OCI-LY7 (cell line): ENCODE results near the gene AEN. TPM values are rescaled to one million over a fixed set of nuclear protein-coding genes. Genes with fewer than 3 reads are reported as not detected.
A peak's percentile ranks its signal among the peaks of the same experiment; 100 is the strongest.

Source experiments
- BruUV-seq: library from RNA; stranded (reverse); fragments of 400-500 nt; replicated peaks from 2 replicates; lab custom pipeline; 2021; lab: Mats Ljungman, UMichigan
- CTCF ChIA-PET: fragments of 300-600 bp; sonication (Branson Sonifier 250); formaldehyde crosslinking; loops from one replicate; lab custom pipeline; 2022; ENCODE audit warnings: antibody characterized with exemption; ENCODE audit not compliant: unreplicated experiment; lab: Charles Lee
- POLR2A ChIA-PET: fragments of 300-600 bp; sonication (Branson Sonifier 250); formaldehyde crosslinking; loops from one replicate; lab custom pipeline; 2022; ENCODE audit warnings: antibody characterized with exemption; lab: Charles Lee
- DNase-seq: peaks from one replicate; pipeline ENCODE4 v3.0.0-alpha.2; 2015; ENCODE audit warnings: low spot score
- H2AFZ ChIP-seq: fragments of 200-600 bp; sonication (generic), shearing (Covaris generic); 2 replicates; pipeline ENCODE4 v1.6.1; 2014; ENCODE audit warnings: mild to moderate bottlenecking, antibody characterized with exemption, low read length, moderate library complexity
- H3K27ac ChIP-seq: fragments of 200-600 bp; sonication (generic); 2 replicates; pipeline ENCODE4 v1.5.1; 2014; ENCODE audit warnings: mixed run types, low read depth, mild to moderate bottlenecking, moderate library complexity, low read length, inconsistent platforms; ENCODE audit not compliant: poor library complexity, severe bottlenecking
- H3K36me3 ChIP-seq: fragments of 200-600 bp; sonication (generic); 2 replicates; pipeline ENCODE4 v1.6.1; 2014; ENCODE audit warnings: mild to moderate bottlenecking, antibody characterized with exemption, low read length, moderate library complexity, mixed read lengths; ENCODE audit not compliant: insufficient read depth
- H3K4me1 ChIP-seq: fragments of 200-600 bp; sonication (generic); 2 replicates; pipeline ENCODE4 v1.5.1; 2014; ENCODE audit warnings: mild to moderate bottlenecking, low read length; ENCODE audit not compliant: insufficient read depth, poor library complexity, severe bottlenecking
- H3K4me2 ChIP-seq: fragments of 200-600 bp; sonication (generic); 2 replicates; pipeline ENCODE4 v1.6.1; 2014; ENCODE audit warnings: mild to moderate bottlenecking, low read length
- H3K4me3 ChIP-seq: fragments of 200-600 bp; sonication (generic); 2 replicates; pipeline ENCODE4 v1.5.1; 2014; ENCODE audit warnings: mild to moderate bottlenecking, low read depth, low read length; ENCODE audit not compliant: poor library complexity, severe bottlenecking
- H3K79me2 ChIP-seq: fragments of 200-600 bp; sonication (generic); 2 replicates; pipeline ENCODE4 v1.6.1; 2016; ENCODE audit warnings: low read depth, mild to moderate bottlenecking, low read length, moderate library complexity, mixed read lengths; ENCODE audit not compliant: insufficient read depth
- H3K9me2 ChIP-seq: fragments of 200-600 bp; sonication (generic); 2 replicates; pipeline ENCODE4 v1.6.1; 2016; ENCODE audit warnings: mild to moderate bottlenecking, low read length, mixed read lengths; ENCODE audit not compliant: insufficient read depth
- H3K9me3 ChIP-seq: fragments of 200-600 bp; sonication (generic); 2 replicates; pipeline ENCODE4 v1.6.1; 2014; ENCODE audit warnings: mild to moderate bottlenecking, mixed run types, low read length, mixed read lengths
- H4K20me1 ChIP-seq: fragments of 200-600 bp; sonication (generic); 2 replicates; pipeline ENCODE4 v1.6.1; 2014; ENCODE audit warnings: mild to moderate bottlenecking, antibody characterized with exemption, low read length, moderate library complexity, mixed read lengths; ENCODE audit not compliant: insufficient read depth
- CTCF ChIP-seq: fragments of 200-600 bp; sonication (generic); conservative IDR thresholded peaks from 2 replicates; pipeline ENCODE4 v1.5.1; 2014; ENCODE audit warnings: mild to moderate bottlenecking, antibody characterized with exemption, low read length, moderate library complexity, mixed read lengths
- EZH2phosphoT487 ChIP-seq: fragments of 200-600 bp; sonication (generic); IDR thresholded peaks from 2 replicates; pipeline ENCODE4 v1.6.1; 2018; ENCODE audit warnings: low read depth, borderline replicate concordance, mild to moderate bottlenecking, mixed run types, antibody characterized with exemption, low read length, moderate library complexity, mixed read lengths
- intact Hi-C: fragments of 100-400 bp; cut with micrococcal nuclease; formaldehyde crosslinking; loops from one replicate; pipeline ENCODE4 v1.10.0; 2022; ENCODE audit not compliant: unreplicated experiment
- total RNA-seq, 2 experiments: library from RNA; depleted of rRNA in 1 of 2; stranded (reverse); fragments of >200 nt in 1 of 2; shearing (Covaris generic) in 1 of 2; gene quantifications; 2 replicates each; pipeline ENCODE4 v1.2.3, GENCODE V29; 2014 to 2022

Gene AEN
- total RNA-seq, 2 experiments from 2014 or later = 43.1 to 66.6 TPM

- CTCF ChIA-PET = interaction anchor here (0.6 to 1.6 kb wide), 4 partner anchors 23 to 40 kb away, joined by 3 to 12 read pairs (median 6); no protein-coding TSS in a partner anchor
- peaks cover 66% of the 10 kb centered on the region for H3K36me3 ChIP-seq
- H3K79me2 ChIP-seq = peaks cover 82% of the 10 kb centered on the region
- no peaks in the 10 kb centered on the region for H3K9me2 ChIP-seq
- POLR2A ChIA-PET = interaction anchor here (0.7 to 1.4 kb wide), 4 partner anchors 11 to 41 kb away, joined by 3 to 12 read pairs (median 6); partner anchors contain the start of gene ISG20
- peak; percentile 85 for DNase-seq
- H3K4me1 ChIP-seq = peaks cover 61% of the 10 kb centered on the region
- no peaks in the 10 kb centered on the region for H3K9me3 ChIP-seq
- H3K4me2 ChIP-seq = peak overlapping the region; percentile 94
- no peak overlapping the region for H2AFZ ChIP-seq
- BruUV-seq = no TSS peak
- peaks cover 57% of the 10 kb centered on the region for H4K20me1 ChIP-seq
- TF ChIP-seq EZH2phosphoT487 (no peak), CTCF (peak; percentile 77)
- peak overlapping the region; percentile 99 for H3K4me3 ChIP-seq
- intact Hi-C loops = loop anchor here (1.0 to 10.0 kb wide), 8 partner anchors 14 to 460 kb away; partner anchors contain the start of genes ABHD2 and DET1
- H3K27ac ChIP-seq = peak overlapping the region; percentile 73
Measured at GRCh38 chr15:88624156-88624970, 3.2 kb downstream of the AEN start.

- intact Hi-C loops = loop anchor here (1.0 to 10.0 kb wide), 8 partner anchors 13 to 460 kb away; partner anchors contain the start of genes ABHD2 and DET1
- H3K4me1 ChIP-seq = peaks cover 68% of the 10 kb centered on the region
- DNase-seq = no peak
- ChIA-PET CTCF (interaction anchor here (0.6 to 1.6 kb wide), 4 partner anchors 22 to 39 kb away, joined by 3 to 12 read pairs (median 6); no protein-coding TSS in a partner anchor), POLR2A (interaction anchor here (1.3 to 1.4 kb wide), 2 partner anchors 10 to 13 kb away, joined by 6 to 12 read pairs; partner anchors contain the start of gene ISG20)
- peak overlapping the region; percentile 94 for H3K4me2 ChIP-seq
- H2AFZ ChIP-seq = no peak overlapping the region
- H3K9me3 ChIP-seq = no peaks in the 10 kb centered on the region
- BruUV-seq = no TSS peak
- H3K36me3 ChIP-seq = peaks cover 73% of the 10 kb centered on the region
- H4K20me1 ChIP-seq = peaks cover 63% of the 10 kb centered on the region
- no peak for TF ChIP-seq EZH2phosphoT487
- H3K79me2 ChIP-seq = peaks cover 88% of the 10 kb centered on the region
- H3K27ac ChIP-seq = peak overlapping the region; percentile 73
- no peaks in the 10 kb centered on the region for H3K9me2 ChIP-seq
- peak overlapping the region; percentile 99 for H3K4me3 ChIP-seq
Measured at GRCh38 chr15:88624971-88625490, 3.9 kb downstream of the AEN start.
